NCI-H2196 (cell line): Measurements from ENCODE around the gene RUBCN.
"Not testable (repeated sequence)": the region's sequence is repeated elsewhere in the genome, so short reads cannot be mapped to it uniquely, and the experiment has no call there.

Experiments used
- DNase-seq: peaks from one replicate; lab custom pipeline; 2025; ENCODE audit not compliant: unreplicated experiment; lab: John Stamatoyannopoulos, UW

Gene RUBCN

DNA sequence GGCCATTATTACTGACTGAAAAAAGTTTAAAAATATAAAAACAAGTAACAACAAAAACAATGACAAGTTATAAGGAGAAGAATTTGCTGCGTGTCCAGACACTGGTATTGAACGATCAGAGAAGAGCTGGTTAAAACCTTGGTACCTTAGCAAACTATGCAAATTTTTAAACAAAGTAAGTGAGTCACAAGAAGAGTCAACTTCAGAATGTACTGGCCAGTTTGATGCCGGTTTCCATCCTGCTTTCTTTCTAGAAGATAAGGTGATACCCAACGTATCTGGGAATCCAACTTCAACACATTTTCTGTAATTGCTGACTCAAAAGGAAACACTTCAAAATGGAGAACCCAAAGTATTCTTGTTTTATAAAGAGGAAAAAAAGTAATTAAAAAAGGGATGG lies 49.8 kb downstream of the RUBCN start:
- DNase-seq: no peak

DNA sequence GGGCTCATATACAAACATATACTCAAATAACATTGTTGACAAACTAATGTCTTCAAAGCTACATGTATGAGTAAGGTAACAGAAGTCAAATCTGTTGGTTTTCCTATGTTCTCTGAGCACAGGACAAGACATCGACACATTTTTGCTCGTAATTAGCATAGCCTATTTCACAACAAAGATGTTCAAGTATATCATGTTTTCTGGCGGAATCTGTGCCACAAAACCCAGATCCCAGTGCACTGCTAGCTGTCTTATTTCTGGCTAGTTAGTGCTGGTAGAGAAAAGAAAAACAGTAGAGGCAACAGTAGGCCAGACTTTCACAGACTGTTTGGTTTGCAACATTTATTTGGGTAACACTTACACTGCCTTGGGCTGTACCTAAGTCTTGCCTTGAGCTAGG lies 51.2 kb downstream of the RUBCN start:
- DNase-seq: no peak

DNA sequence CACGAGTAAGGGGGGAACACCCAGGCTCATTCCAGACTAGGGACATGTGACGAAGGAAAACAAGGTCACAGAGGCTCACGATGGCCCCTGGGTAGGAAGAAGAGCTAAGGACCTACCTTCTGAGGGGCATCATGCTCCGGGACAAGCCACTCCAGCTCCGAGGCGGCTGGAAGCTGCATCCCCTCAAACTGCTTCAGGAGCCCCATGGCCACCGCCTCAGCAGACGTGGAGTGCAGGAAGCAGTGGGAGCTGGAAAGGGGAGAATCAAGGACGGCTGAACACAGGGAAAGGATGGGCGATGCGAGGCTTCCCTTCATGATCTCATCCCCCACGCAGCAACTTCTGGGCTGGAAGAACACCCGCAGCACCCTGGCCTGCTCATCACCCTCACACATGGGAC lies 53.5 kb downstream of the RUBCN start:
- DNase-seq: no peak

DNA sequence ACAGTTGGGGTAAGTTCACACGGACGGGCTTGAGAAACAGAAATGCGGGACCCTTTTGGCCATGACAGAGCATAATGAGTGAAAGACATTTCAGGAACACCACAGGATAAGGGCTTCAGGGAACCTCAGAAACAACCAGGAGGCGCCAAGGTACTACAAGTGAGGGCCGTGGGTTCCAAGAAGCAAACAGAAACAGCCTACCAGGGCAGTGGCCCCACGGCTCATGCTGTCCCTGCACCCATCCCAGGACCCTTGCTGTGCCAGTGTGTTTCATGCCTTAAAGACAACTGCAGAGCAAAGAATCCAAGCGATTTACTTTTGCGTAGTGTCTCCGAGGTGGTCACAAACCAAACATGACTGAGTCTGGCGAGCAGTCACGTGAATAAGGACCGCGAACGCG lies 54.0 kb downstream of the RUBCN start:
- no peak for DNase-seq

DNA sequence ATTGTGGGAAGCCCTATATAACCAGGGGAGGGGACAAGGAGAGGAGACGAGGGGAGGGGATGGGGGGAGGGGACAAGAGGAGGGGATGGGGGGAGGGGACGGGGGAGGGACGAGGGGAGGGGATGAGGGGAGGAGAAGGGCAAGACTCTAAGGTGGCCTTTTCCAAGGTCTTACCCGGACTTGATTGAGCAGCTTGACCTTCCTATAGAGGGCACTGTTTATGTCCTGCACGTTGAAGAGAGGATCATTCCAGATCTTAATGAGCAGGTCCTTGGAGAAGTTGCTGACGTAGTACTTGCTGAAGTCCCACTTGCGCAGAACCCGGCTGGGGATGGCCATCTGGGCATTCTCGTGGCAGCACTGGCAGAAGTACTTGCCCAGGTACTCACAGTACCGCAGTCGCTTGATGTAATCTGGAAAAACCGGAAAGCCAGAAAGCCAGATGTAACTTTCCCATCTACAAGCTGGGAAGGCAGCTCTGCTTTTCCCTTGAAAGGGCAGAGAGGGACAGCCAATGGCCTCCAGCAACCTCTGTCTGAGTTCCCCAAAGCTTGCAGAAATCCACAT lies 55.7 kb downstream of the RUBCN start:
- DNase-seq: no peak

DNA sequence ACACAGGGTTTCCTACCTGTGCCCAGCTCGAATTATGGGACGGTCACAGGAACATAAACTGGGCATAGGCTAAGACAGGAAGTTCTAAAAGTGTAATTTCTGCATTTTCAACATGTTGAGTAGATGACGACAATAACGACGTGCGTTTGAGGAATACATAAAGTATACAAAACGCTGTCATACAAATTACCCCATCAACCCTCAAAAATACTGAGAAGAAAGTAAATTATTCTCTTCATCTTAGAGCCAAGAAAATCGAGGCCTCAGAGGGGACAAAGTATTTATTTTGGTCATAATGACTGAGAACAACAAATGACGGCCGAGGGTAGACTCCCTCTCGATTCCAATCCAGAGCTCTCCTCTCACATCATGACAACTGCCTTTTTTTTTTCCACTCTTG lies 60.8 kb downstream of the RUBCN start:
- DNase-seq: no peak

DNA sequence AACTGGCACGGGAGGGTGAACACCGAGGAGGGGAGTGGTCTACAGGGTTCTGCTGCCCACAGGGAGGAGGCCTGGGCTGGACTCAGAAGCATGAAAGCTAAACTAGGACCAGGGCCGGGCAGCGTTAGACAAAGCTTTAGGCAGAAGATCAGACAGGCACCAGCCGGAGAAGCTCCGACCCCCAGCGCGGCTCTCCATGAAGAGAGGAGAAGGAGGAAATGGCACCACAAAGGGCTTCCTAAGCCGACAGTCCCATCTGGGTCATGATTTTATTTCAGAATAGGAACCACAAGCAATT lies 61.2 kb downstream of the RUBCN start:
- no peak for DNase-seq

DNA sequence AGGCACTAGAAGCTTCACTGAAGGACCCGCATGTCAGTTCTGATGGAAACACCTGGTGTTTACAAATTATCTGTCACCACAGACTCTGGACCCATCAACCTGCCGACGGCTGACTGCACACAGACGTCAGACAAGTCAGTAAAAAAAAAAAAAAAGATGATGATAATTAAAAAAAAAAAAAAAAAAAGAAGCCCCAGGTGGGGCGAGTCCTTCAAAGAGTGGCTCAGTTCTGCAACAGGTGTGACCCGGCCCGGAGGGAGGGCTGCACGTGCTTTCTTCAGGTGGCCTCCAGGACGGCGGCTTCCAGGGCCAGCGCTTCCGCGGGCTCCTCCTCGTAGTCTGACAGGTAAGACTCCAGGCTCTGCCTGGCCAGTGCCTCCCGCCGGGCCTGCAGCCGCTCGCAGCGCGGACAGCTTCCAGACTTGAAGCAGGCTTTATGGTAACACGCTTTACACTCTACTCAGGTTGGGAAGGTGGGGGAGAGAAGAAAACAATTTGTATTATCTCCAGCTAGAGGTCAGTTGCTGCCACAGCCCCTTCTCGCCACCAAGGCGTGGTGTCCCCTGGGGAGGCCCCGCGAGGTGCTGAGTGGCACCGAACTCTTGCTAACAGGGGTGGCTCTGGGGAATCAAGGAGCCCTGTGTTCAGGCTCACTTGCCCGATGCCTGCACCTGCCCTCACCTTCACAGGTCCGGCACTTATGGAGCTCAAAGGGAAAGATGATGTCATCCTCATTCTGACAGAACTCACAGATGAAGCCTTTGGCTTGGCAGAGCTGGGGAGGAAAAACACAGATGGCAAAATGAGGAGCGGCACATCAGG lies 61.8 kb downstream of the RUBCN start:
- DNase-seq: no peak

DNA sequence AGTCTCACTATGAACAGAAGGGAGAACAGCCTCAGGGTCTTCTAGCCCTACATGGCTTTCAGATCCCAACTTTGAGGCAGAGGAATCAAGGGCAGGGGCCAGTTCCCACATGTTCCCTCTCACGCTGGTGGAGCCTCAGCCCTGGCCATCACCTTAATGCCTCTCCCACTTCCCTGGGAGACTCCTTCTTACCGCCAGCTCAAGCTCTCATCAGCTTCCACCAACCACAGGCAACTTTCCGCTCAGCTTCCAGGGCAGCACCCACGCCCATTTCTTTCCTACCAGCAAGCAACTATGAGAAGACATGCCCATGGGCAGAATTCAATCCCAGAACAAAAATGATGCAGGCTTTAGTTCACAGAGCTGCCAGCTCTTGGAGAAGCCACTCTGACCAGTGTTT lies 63.5 kb downstream of the RUBCN start:
- no peak for DNase-seq

DNA sequence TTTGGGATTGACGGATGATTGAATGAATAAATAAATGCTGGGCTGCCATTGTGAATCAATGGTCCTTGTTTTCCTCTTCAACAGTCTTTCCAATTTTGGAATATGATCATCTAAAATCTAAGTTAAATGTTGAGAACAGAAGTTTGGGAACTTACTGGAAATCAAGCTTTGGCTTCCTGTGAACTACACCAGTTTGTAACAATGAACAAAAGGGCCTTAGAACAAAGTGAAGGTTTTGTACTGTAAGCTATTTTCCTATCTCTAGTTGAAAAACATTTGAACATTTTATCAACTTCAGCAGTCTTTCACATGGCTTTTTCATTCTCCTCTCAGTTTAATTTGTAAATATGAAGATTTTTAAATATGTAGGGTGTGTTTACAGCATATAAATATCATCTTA lies 66.3 kb downstream of the RUBCN start:
- no peak for DNase-seq

DNA sequence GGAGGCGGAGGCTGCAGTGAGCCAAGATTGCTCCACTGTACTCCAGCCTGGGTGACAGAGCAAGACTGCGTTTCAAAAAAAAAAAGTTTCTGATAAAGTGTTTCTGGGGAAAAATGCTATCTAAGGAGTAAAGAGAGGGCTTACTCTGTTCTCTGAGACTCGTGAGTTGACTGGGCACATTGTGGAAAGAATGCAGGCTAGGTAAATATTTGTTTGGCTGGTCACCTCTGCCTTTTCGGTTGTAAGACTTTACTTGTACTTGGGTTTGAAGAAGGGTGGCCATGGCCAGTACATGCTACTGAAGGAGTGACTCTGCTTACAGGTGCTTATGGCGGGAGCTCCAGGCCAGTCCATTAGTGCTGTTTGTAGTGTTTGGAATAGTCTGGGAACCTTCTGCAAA lies 68.7 kb downstream of the RUBCN start:
- DNase-seq: no peak

DNA sequence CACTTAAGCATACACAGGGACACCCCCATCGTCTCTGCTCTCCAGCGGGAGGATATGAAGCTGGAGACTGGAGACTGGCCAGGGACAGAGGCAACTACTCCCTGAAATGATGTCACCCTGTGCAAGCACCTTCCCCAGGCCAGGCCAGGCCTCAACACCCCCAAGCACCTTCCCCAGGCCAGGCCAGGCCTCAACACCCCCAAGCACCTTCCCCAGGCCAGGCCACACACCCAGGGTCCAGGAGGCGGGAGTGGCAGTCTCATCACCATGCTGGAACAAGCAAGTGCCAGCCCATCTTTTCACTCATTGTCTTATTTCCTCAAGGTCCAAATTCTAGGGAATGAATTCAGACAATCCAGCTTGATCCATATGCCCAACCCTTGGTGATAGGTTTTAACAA lies 69.4 kb downstream of the RUBCN start:
- not testable (repeated sequence) for DNase-seq

DNA sequence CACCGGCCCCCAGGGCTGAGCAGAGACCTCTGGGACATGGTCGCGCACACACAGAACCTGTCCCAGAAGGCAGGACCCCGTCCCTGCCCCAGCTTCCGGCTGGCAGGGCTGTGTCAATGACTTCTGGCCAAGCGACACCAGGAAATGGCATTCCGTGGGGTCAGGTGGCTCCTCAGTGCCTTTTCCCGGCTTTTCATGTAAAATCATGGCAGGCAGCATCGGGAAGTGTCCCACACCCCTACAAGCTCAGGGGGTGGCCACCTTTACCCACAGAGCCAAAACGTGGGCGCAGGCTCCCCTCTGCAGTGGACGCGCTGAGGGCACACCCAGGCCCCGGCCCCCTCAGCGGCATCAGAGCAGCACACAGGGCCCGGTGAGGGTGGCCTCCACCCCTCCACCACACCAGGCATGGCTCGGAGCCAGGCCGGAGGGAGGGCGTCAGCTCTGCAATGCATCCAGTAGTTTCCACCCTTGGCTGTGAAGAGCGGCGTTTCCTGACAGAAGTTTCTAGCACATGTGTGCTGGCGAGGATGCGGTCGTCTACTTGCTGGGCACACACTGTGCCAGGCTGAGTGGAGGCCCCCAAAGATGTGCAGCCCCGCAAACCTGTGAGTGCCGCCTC lies 70.4 kb downstream of the RUBCN start:
- DNase-seq: not testable (repeated sequence)

DNA sequence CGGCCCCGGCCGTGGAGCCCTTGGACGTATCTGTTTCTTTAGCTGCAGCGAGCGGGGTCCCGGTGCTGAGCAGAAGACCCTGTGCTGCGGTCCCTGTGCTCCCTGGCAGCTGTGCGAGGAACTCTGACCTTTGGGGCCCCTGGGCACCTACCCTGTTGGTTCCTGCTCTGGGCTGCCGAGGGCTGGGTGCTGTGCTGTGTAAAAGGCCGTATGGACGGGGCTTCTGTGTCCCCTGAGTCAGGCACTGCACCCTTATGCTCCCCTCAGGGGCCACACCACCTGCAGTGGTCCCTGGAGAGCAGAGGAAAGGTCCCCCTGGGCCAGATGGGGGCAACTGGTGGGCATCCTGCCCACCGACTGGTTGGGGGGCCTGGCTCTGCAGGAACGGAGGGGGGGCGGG lies 71.2 kb downstream of the RUBCN start:
- not testable (repeated sequence) for DNase-seq

DNA sequence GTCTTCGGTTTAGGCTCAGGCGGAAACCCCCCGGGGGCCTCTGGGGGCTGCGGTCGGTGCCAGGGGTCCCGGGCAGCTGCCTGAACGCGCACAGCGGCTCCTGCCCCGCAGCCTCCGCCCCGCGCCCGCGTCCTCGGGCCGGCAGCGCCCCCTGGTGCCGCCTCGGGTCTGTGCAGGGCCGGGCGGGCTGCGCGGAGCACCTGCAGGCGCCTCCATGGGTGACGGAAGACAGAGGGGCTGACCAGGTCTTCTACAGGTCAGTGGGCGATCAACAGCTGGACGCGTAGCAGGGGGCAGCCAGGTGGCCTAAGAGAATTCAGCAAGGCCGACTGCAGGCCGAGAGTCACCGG lies 71.6 kb downstream of the RUBCN start:
- not testable (repeated sequence) for DNase-seq

DNA sequence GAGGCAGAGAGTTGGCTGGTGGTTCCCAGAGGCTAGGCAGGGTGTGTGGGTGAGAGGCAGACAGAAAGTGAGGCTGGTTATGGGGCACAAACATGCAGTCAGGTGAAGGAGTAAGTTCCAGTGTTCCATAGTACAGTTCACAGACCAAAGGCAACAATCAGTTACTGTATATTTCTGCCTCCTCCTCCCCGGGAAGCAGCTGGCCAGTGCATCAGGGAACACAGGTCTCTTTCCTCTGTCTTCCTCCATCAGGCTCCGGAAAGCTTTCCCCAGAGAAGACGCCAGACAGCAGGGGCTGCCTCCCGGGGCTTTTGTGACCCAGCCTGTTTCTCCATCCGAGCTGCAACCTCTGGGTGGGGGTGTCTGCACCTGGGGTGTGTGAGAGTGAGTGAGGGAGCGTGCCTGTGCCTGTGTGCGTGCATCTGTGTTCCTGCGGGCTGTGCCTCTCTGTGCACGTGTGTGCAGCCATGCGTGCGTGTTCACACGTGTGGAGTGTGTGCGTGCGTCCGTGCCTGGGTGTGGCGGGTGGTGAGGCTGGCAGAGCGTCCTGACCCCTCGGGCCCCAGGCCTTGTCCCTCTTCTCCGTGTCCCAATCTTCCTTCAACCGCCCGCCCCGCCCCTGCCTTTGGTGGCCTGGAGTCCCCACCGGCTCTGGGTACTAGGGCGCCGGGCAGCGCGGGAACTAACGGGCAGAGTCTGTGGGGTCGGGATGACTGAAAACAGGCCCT lies 72.1 kb downstream of the RUBCN start:
- DNase-seq: not testable (repeated sequence)

DNA sequence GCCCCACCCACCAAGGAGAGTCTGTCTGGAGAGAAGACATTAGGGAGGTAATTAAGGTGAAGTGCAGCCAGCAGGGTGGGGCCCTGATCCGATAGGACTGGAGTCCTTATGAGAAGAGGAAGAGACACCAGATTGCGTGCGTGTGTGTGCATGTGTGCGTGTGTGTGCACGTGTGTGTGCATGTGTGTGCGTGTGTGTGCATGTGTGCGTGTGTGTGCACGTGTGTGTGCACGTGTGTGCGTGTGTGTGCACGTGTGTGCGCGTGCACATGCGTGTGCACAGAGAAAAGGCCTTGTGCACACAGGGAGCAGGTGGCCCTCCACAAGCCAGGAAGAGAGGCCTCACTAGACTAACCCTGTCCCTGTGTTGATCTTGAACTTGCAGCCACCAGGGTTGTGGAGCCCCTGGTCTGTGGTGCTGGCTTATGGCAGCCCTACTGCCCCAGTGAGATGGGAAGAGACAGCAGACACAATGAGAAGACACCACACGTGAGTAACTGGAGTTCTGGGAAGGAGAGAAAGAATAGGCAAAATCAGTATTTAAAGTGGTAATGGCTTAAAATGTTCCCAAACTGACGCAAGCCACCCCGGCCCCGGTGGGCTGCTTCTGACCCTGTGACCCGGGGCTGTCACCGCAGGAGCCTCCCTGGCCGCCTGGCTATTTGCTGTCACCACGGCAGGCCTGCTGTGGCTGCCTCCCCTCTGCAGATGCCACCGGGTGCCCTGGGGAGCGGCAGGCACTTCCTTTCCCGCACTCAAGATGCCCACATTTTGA lies 73.2 kb downstream of the RUBCN start:
- not testable (repeated sequence) for DNase-seq

DNA sequence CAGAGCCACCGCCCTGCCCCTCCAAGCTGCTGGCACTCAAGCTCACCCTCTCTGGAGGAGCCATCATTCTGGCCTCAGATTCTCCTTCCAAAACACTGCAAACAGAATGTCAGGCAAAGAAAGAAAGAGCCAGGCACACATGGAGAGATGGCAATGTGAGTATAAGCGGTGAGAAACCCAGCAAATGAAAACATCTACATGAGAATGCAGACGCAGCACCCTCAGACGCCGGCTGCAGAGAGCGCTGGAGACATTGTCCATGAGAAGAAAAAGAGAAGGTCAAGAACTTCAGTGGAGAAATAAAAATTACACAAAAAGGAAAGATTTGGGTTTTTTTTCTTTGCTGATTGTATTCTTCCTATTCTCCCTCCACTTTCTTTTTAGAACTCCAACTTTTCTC lies 74.4 kb downstream of the RUBCN start:
- DNase-seq: not testable (repeated sequence)

DNA sequence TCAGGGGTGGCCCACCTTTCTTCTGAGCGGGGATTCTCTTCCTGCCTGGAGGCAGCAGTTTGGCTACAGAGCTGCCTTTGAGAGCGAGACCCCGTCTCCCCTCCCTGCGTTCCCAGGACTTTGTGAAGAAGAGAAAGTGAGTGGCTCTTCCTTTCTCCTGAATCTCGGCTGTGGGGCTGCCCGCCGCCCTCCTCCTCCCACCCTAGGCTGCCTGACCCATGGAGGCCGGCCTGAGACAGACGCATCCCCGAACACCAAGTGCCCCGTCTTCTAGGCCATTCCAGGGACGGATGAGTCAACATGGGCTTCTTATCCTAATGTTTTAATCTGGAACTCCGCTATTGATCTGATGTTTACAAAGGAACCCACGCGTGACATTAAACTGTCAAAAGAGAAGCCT lies 74.8 kb downstream of the RUBCN start:
- not testable (repeated sequence) for DNase-seq

DNA sequence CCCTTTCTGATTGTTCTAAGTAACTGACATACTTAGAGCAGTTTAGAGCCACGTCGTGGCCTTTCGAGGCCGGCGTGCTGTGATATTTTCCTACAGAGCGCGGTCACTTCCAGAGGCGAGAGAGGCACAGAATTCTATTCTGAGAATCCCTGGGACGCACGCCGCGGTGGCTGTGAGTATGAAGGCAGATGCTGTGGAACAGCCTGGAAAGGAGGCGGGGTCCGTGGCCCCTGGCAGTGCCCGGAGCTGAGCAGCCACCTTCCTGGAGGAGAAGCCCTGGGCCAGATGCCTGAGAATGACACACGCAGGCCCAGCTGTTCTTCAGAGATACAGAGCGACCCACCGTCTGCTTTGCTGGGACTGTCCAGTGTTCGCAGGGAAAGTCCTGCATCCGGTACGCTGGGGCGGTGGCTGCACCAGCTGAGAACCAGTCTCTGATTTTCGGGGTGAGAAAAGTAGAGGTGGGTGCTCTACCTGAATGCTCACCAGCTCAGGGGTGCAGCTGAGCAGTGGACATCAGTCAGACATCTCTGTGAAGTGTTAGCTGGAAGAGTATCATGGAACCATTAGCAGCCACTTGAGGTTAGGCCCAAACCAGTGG lies 75.4 kb downstream of the RUBCN start:
- not testable (repeated sequence) for DNase-seq

DNA sequence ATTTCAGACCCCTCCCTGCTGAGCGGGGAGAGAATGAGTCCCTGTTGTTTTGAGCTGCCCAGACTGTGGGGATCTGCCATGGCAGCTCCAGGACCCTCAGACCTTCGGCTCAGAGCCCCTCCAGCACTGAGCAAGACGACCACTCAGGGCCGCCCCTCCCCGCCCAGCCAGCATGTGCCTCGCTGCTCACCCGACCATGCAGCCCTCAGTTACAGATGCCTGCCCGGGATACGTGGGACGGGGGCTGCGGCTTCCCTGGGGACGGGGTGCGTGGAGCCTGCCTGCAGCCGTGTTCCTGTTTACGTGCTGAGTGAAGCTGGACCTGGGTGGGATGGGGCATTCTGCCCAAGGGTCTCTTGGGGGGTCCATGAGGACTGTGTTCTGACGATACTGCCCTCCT lies 77.0 kb downstream of the RUBCN start:
- not testable (repeated sequence) for DNase-seq
